Vagina (tissue), 2 donors: Measurements from ENCODE around the gene GALNT2.

Source experiments
- POLR2A ChIP-seq, 2 donors: fragments of 450-650 bp; IDR thresholded peaks; one replicate each; pipeline ENCODE4 v1.6.1; 2017; ENCODE audit warnings: antibody characterized with exemption in 2 of 2, mild to moderate bottlenecking in 2 of 2, moderate library complexity in 2 of 2
- TF ChIP-seq, protein P1 (sequence below), 3 experiments: fragments of 450-650 bp in 2 of 3; fragments of 200-600 bp in 1 of 3; sonication (generic) in 1 of 3; IDR thresholded peaks; one replicate each; pipeline ENCODE4 v1.5.1; 2017 to 2019; ENCODE audit warnings: antibody characterized with exemption in 3 of 3, mild to moderate bottlenecking in 2 of 3, moderate library complexity in 2 of 3

DNA sequence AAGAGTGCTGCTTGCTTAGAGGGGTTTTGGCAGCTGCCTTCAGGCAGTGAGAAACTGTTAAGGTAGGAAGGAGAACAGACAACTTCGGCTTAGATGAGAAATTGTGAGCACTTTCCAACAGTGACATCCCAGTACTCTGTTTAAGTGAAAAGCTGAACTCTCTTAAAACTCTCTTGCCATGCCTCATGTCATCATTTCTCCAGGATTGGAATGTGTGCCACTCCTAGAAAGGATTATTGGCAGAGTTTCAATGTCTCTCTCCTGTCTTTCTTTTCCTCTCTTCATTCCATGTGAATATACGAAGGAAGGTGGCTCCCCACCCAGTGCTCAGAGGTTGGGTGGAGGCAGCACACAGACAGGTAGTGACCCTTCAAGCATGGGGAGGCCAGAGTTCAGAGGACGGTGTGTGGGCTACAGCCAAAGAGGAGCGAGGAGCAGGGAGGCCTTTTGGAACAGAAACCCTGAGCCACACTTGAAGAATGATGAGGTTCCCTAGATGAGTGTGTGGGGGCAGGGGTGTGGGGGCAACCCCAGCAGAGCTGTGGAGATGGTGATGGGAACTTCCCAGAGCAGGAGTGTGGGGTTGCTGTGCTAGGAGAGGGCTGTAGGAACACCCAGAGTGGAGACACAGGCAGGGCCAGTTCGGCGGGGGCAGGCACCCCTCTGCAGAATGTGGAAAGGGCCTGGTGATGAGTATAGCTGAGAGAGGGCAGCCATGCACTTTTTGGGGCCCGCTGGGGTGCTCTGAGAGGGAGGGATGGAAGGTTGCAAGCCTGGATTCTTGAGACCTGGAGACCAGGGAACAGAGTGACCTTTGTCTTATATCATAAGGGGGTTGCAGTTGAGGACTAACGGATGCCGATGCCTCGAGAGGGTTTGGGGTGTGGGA lies 58.8 kb downstream of the GALNT2 start:
- no peak for TF ChIP-seq POLR2A (IDR thresholded peaks at IDR 0.05)
- TF ChIP-seq, protein P1, sequence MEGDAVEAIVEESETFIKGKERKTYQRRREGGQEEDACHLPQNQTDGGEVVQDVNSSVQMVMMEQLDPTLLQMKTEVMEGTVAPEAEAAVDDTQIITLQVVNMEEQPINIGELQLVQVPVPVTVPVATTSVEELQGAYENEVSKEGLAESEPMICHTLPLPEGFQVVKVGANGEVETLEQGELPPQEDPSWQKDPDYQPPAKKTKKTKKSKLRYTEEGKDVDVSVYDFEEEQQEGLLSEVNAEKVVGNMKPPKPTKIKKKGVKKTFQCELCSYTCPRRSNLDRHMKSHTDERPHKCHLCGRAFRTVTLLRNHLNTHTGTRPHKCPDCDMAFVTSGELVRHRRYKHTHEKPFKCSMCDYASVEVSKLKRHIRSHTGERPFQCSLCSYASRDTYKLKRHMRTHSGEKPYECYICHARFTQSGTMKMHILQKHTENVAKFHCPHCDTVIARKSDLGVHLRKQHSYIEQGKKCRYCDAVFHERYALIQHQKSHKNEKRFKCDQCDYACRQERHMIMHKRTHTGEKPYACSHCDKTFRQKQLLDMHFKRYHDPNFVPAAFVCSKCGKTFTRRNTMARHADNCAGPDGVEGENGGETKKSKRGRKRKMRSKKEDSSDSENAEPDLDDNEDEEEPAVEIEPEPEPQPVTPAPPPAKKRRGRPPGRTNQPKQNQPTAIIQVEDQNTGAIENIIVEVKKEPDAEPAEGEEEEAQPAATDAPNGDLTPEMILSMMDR (IDR thresholded peaks at IDR 0.05): no peak
